ENCODE data around the gene TGFBR1.

GRCh38 chr9:99092643-99093491 is 12.0 kb upstream of the TGFBR1 start:
- TF ChIP-seq POLR2A (IDR thresholded peaks at IDR 0.05) (no peak), CTCF (IDR thresholded peaks at IDR 0.05) (no peak), POLR2AphosphoS5 (IDR thresholded peaks at IDR 0.05; ENCODE audit: insufficient read depth in 1 of 2, low read depth in 1 of 2) (no peak)

All from vagina (tissue), 2 donors.